ENCODE data around the gene LHPP. TPM values are rescaled to one million over a fixed set of nuclear protein-coding genes. Genes with fewer than 3 reads are reported as not detected.

LHPP gene
- total RNA-seq, 2 experiments from 2014 or later, result 11.1 to 15.1 TPM

- no peaks in the 10 kb centered on the region for H3K9me3 Mint-ChIP-seq
- no peak overlapping the region for H3K4me3 Mint-ChIP-seq
- CTCF ChIA-PET, result interaction anchor here (0.6 to 2.5 kb wide), 8 partner anchors 11 to 286 kb away, joined by 3 to 19 read pairs (median 6); no protein-coding TSS in a partner anchor
- peaks cover 19% of the 10 kb centered on the region for H3K4me1 Mint-ChIP-seq (ENCODE audit: low read depth)
- no peaks in the 10 kb centered on the region for H3K36me3 Mint-ChIP-seq (ENCODE audit: low read depth)
- no peak for DNase-seq
- H3K27ac Mint-ChIP-seq, result no peak overlapping the region
- no peak for TF ChIP-seq CTCF (IDR thresholded peaks at IDR 0.05)
- intact Hi-C loops (cut with micrococcal nuclease), result loop anchor here (5.0 kb wide), 1 partner anchor 86 kb away; no protein-coding TSS in a partner anchor
- no peak for ATAC-seq
- POLR2A ChIA-PET, result interaction anchor here (0.7 to 1.0 kb wide), 2 partner anchors 16 to 200 kb away, joined by 3 read pairs; no protein-coding TSS in a partner anchor
- no peaks in the 10 kb centered on the region for H3K27me3 Mint-ChIP-seq
Observed at GRCh38 chr10:124541076-124541903, 79.7 kb downstream of the LHPP start.

- Mint-ChIP-seq H3K27ac (no peak overlapping the region), H3K36me3 (ENCODE audit: low read depth) (no peaks in the 10 kb centered on the region), H3K27me3 (no peaks in the 10 kb centered on the region), H3K4me3 (no peak overlapping the region), H3K9me3 (no peaks in the 10 kb centered on the region), H3K4me1 (ENCODE audit: low read depth) (peaks cover 19% of the 10 kb centered on the region)
- ChIA-PET CTCF (interaction anchor here (1.1 to 2.5 kb wide), 2 partner anchors 198 to 203 kb away, joined by 3 to 19 read pairs; no protein-coding TSS in a partner anchor), POLR2A (no interaction called here)
- no peak for TF ChIP-seq CTCF (IDR thresholded peaks at IDR 0.05)
- intact Hi-C loops (cut with micrococcal nuclease), result loop anchor here (5.0 kb wide), 1 partner anchor 85 kb away; no protein-coding TSS in a partner anchor
- ATAC-seq, result no peak
- no peak for DNase-seq
Observed at GRCh38 chr10:124542336-124542735, 80.7 kb downstream of the LHPP start.

GRCh38 chr10:124543146-124543545, 81.5 kb downstream of the LHPP start:
- Mint-ChIP-seq H3K27ac (no peak overlapping the region), H3K36me3 (ENCODE audit: low read depth) (no peaks in the 10 kb centered on the region), H3K27me3 (no peaks in the 10 kb centered on the region), H3K4me1 (ENCODE audit: low read depth) (peaks cover 19% of the 10 kb centered on the region), H3K4me3 (no peak overlapping the region), H3K9me3 (no peaks in the 10 kb centered on the region)
- TF ChIP-seq CTCF (IDR thresholded peaks at IDR 0.05), result no peak
- ChIA-PET CTCF (interaction anchor here (1.1 to 3.7 kb wide), 2 partner anchors 198 to 284 kb away, joined by 3 to 20 read pairs; no protein-coding TSS in a partner anchor), POLR2A (no interaction called here)
- intact Hi-C loops (cut with micrococcal nuclease), result loop anchor here (5.0 kb wide), 1 partner anchor 84 kb away; no protein-coding TSS in a partner anchor
- DNase-seq (no peak), ATAC-seq (no peak)

GRCh38 chr10:124543971-124544370, 82.3 kb downstream of the LHPP start:
- intact Hi-C loops (cut with micrococcal nuclease), result loop anchor here (5.0 kb wide), 1 partner anchor 83 kb away; no protein-coding TSS in a partner anchor
- no peak overlapping the region for H3K4me3 Mint-ChIP-seq

More at GRCh38 chr10:124543971-124544370, 82.3 kb downstream of the LHPP start:
- no peaks in the 10 kb centered on the region for H3K9me3 Mint-ChIP-seq
- CTCF ChIA-PET, result interaction anchor here (1.1 to 3.7 kb wide), 4 partner anchors 197 to 283 kb away, joined by 3 to 20 read pairs (median 10); partner anchors contain the start of gene FAM53B
- ATAC-seq (no peak), DNase-seq (no peak)
- H3K36me3 Mint-ChIP-seq (ENCODE audit: low read depth), result no peaks in the 10 kb centered on the region
- POLR2A ChIA-PET, result no interaction called here
- TF ChIP-seq CTCF (IDR thresholded peaks at IDR 0.05), result no peak
- no peak overlapping the region for H3K27ac Mint-ChIP-seq
- H3K4me1 Mint-ChIP-seq (ENCODE audit: low read depth), result peaks cover 19% of the 10 kb centered on the region
- no peaks in the 10 kb centered on the region for H3K27me3 Mint-ChIP-seq

Data from activated CD8-positive, alpha-beta T cell treated with anti-CD3 and anti-CD28 coated beads for 36 hours (primary cell).